Measurements from ENCODE around the gene SMARCE1.

Gene SMARCE1

DNA sequence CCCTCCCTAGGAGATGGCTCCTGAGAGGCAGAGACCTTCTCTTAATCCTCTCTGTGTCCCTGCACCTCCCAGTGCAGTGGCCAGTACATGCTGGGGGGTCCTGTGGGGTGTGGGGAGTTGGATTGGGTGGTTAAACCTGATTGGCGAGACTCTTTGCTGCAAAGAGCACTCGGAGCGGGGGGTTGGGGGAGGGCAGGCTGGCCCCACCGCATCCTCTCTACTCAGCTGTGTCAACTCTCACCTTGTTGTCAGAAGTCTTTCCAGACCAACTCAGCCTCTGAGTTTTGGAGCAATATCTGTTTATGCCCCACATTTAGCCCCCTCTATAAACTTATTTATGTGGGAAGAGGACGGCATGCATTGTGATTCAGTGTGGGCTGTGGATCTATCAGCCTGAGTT lies 40.0 kb downstream of the SMARCE1 start:
- DNase-seq (ENCODE audit: extremely low read depth, low read depth) = no peak
- TF ChIP-seq, protein P1, sequence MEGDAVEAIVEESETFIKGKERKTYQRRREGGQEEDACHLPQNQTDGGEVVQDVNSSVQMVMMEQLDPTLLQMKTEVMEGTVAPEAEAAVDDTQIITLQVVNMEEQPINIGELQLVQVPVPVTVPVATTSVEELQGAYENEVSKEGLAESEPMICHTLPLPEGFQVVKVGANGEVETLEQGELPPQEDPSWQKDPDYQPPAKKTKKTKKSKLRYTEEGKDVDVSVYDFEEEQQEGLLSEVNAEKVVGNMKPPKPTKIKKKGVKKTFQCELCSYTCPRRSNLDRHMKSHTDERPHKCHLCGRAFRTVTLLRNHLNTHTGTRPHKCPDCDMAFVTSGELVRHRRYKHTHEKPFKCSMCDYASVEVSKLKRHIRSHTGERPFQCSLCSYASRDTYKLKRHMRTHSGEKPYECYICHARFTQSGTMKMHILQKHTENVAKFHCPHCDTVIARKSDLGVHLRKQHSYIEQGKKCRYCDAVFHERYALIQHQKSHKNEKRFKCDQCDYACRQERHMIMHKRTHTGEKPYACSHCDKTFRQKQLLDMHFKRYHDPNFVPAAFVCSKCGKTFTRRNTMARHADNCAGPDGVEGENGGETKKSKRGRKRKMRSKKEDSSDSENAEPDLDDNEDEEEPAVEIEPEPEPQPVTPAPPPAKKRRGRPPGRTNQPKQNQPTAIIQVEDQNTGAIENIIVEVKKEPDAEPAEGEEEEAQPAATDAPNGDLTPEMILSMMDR (IDR thresholded peaks at IDR 0.05; ENCODE audit: low read depth, low read length, missing control alignments) = no peak
- no peak overlapping the region for H3K4me3 ChIP-seq (replicated peaks; ENCODE audit: low read depth, low read length)

DNA sequence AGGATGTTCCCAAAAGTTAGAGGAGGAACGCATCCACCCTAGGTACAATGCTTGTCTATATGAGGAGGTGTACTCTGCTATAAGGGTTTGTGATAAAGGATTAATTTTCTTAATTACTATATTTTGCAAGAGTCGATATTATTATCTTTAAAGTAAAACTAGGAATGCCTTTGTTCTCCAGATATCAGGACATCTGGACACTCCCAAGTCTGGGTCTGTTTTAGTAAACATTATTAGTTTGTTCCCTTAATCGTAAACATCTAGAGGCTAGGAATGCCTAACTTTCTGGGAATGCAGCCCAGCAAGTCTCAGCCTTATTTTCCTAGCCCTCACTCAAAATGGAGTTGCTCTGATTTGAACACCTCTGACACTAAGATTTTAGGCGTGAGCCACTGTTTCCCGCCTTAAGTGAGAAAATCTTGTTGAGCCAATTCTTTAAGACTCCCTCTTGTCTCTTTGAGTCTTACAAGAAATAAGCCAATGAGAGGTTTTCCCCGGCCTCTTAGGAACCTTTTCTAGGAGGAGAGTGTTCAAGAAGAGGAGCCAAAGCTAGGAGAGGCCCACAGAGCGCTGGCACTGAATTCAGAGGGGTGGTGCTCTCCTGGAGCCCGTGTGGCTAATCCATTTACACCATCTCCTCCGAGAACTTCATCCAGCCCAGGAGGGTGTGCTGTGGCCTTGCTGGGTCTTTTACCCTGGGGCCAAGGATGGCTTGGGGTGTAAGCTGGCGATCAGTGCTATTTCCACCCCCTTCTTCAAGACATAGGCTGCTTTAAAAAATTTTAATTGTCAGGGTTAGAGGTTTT lies 40.9 kb downstream of the SMARCE1 start:
- no peak overlapping the region for H3K4me3 ChIP-seq (replicated peaks; ENCODE audit: low read depth, low read length)
- TF ChIP-seq, protein P1 (IDR thresholded peaks at IDR 0.05; ENCODE audit: low read depth, low read length, missing control alignments) = no peak
- DNase-seq (ENCODE audit: extremely low read depth, low read depth) = no peak

DNA sequence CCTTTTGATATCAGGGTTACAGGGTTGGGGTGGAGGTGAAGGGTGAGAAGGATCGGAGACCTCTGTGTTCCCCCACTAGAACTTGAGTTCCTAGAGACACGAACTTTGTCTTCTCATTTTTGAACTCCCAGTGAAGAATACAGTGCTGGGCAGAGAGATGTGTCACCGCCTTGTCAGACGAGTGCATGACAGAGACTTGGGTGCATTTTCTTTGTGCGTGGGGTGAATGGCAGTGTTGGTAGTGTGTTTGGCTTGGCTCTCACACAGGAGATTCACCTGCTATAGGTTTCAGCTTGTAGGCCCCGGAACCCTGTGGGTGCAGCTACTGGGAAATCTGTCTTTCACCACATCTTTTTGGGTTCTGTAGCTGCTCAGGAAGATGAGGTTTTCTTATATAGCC lies 42.3 kb downstream of the SMARCE1 start:
- DNase-seq (ENCODE audit: extremely low read depth, low read depth) = no peak
- no peak overlapping the region for H3K4me3 ChIP-seq (replicated peaks; ENCODE audit: low read depth, low read length)
- TF ChIP-seq, protein P1 (IDR thresholded peaks at IDR 0.05; ENCODE audit: low read depth, low read length, missing control alignments) = no peak

DNA sequence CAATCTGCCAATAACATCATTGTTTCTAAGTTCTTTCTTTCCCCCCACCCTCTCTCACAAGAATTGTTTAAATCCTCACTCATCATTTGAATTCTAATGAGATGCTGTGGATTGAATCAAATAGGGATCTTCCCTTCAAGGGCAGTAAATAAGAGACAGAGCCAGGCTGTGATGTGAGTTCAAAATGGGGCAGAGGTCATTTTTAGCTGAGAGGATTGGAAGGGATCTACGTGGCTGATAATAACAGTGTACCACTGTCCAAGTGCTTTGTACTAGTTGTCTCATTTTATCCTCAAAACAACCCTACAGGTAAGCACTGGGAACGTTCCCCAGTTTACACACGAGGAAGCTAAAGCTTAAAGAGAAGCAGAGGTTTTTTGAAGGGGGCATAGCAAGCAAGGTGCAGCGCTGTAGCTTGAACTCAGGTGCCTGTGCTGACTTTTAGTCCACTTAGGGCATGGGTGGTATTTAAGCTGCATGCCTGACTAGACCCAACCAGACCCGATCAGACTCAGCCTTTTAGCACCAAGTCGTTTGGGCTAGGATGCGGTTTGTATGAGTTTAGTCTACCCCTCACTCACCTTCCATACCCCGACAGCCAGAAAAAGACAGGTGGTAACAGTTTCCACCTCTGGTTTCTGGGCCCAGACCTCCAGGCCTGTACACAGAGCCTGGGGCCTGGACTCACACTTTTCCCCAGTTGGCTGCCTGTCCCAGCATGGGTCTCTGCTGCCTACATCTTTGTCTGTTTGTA lies 43.1 kb downstream of the SMARCE1 start:
- TF ChIP-seq, protein P1 (IDR thresholded peaks at IDR 0.05; ENCODE audit: low read depth, low read length, missing control alignments) = no peak
- no peak overlapping the region for H3K4me3 ChIP-seq (replicated peaks; ENCODE audit: low read depth, low read length)
- DNase-seq (ENCODE audit: extremely low read depth, low read depth) = no peak

DNA sequence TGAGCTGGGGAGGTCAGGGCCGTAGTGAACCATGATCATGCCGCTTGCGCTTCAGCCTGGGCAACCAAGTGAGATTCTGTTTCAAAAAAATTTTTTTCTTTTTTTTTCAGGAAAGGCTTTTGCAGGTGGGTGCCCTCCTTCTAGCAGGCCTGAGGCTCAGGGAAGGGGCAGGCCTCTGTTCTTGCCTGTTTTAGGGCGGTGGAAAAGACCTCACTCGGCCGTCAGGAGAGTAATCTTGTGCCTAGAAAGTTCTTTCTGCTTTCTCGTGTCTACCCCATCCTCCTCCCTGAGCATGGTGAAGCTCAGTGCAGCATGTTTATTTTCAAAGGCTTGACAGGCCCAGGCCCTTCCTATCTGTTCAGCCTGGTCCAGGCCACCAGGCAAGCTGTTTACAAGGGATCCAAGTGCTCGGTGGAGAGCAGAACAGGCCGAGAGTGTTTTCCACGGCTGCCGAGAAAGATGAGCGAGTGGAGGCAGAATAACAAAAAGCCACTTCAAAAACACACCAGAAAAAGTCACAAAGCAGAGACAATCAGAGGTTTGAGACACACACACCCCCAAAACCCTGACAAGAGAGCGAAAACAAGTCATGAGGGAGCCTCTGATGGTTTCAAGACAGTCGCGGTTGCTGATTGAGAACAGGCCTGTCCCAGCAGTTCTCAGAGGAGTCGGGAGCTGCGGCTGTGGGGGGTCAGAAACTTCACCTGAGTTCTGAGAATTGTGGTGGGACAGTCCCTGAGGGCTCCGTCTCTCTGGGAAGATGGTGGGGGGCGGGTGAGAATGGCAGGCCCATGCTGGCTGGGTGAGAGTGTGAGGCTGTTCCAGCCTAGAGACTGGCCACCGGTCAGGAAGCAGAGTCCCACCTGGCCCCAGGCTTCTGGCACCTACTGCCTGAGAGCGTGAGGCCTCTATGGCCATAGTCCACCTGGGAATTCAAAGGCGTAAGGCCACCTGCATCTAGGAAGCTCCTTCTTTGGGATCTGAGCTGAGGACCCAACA lies 44.9 kb downstream of the SMARCE1 start:
- H3K4me3 ChIP-seq (replicated peaks; ENCODE audit: low read depth, low read length) = no peak overlapping the region
- DNase-seq (ENCODE audit: extremely low read depth, low read depth) = no peak
- TF ChIP-seq, protein P1 (IDR thresholded peaks at IDR 0.05; ENCODE audit: low read depth, low read length, missing control alignments) = no peak

DNA sequence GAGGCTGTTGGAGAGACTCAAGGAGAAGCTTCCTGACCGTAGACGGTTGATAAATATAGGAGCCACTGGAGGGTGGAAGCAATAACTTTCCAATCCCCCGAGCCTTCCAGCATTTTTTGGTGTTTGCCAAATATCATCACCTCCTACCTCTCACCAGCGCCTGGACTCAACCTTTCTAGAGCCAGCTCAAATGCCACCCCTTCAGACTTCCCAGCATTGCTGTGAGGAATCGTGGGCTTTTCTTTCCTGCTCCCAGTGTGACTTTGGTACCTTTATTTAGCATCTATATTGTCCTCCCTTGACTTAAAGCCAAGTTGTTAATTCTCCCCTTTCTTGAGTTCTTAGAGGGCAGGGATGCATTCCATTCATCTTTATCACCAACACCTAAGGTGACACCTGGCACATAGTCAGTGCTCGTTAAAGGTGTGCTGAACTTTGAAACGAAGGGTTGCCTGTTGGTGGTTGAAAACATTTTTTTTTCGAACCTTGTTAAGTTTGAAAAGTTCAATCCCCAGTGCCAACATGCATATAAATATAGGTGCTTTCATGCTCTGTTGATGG lies 47.1 kb downstream of the SMARCE1 start:
- TF ChIP-seq, protein P1 (IDR thresholded peaks at IDR 0.05; ENCODE audit: low read depth, low read length, missing control alignments) = no peak
- no peak overlapping the region for H3K4me3 ChIP-seq (replicated peaks; ENCODE audit: low read depth, low read length)
- no peak for DNase-seq (ENCODE audit: extremely low read depth, low read depth)

Measured in HFF-Myc (cell line).